ENCODE results near the gene MTUS2.

DNA sequence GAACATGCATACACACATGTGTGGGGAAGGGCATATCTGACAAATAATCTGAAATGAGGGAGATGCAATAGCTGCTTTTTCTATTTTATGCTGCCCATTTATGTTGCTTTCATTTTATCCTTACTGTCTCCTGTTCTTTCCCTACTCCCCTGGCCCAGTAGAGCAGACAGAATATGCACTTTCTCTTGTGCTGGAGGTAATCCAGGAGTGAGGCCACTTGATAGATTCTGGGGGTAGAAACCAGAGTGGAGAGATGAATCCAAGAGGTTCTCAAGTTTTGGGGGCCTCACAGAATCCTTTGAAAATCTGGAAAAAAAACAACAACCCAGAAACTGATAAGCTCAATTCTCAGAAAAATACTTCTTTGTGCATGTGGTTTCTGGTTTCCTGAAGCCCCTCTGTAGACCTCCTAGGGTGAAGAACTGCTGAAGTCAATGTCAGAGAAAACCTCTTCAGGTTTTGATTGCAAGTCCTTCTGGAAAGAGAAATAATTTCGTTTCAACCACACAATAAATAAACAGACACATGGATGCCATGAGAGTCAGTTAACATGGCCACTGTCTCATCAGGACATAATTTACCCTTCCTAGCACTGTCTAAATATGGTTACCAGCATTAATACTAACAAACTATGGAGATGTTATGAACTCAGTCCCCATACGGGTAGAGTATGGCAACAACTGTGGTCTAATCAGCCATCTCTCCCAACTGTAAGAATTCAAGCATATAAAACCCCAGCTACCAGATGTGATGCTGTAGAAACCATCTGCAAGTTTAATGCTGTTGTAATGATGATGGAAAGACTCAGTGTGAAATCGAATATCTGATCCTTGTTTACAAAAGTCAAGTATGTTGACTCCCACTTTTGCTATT lies 419.8 kb downstream of the MTUS2 start:
- TF ChIP-seq TCF7 (IDR thresholded peaks at IDR 0.05; ENCODE audit: borderline replicate concordance) (no peak), GABPA (IDR thresholded peaks at IDR 0.05; ENCODE audit: low read depth) (no peak), POLR2AphosphoS5 (IDR thresholded peaks at IDR 0.05; ENCODE audit: low read length) (no peak)
- TF ChIP-seq, protein P1, sequence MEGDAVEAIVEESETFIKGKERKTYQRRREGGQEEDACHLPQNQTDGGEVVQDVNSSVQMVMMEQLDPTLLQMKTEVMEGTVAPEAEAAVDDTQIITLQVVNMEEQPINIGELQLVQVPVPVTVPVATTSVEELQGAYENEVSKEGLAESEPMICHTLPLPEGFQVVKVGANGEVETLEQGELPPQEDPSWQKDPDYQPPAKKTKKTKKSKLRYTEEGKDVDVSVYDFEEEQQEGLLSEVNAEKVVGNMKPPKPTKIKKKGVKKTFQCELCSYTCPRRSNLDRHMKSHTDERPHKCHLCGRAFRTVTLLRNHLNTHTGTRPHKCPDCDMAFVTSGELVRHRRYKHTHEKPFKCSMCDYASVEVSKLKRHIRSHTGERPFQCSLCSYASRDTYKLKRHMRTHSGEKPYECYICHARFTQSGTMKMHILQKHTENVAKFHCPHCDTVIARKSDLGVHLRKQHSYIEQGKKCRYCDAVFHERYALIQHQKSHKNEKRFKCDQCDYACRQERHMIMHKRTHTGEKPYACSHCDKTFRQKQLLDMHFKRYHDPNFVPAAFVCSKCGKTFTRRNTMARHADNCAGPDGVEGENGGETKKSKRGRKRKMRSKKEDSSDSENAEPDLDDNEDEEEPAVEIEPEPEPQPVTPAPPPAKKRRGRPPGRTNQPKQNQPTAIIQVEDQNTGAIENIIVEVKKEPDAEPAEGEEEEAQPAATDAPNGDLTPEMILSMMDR (IDR thresholded peaks at IDR 0.05 in 2 of 3, conservative IDR thresholded peaks at IDR 0.05 in 1 of 3; ENCODE audit: control insufficient read depth in 2 of 3, extremely low read depth in 1 of 3, insufficient read depth in 1 of 3, low read depth in 3 of 3, low read length in 3 of 3) = no peak
